Fibroblast of skin of abdomen (primary cell): ENCODE measurements around the gene C3orf52.

Experiments
- DNase-seq: peaks from one replicate; pipeline ENCODE4 v3.0.0-alpha.2; 2013

C3orf52 gene

GRCh38 chr3:112136959-112137693, 50.9 kb downstream of the C3orf52 start:
- peak; percentile 36 for DNase-seq

- no peak for DNase-seq
Observed at GRCh38 chr3:112137781-112138180, 51.6 kb downstream of the C3orf52 start.

- no peak for DNase-seq
Observed at GRCh38 chr3:112138219-112138969, 52.2 kb downstream of the C3orf52 start.

- no peak for DNase-seq
Observed at GRCh38 chr3:112140584-112140983, 54.4 kb downstream of the C3orf52 start.

- DNase-seq = no peak
Observed at GRCh38 chr3:112141293-112141692, 55.1 kb downstream of the C3orf52 start.

- no peak for DNase-seq
Observed at GRCh38 chr3:112143251-112143650, 57.1 kb downstream of the C3orf52 start.

GRCh38 chr3:112143689-112144088, 57.5 kb downstream of the C3orf52 start:
- no peak for DNase-seq

- no peak for DNase-seq
Observed at GRCh38 chr3:112149136-112149535, 62.9 kb downstream of the C3orf52 start.

- DNase-seq = no peak
Observed at GRCh38 chr3:112167758-112168157, 81.6 kb downstream of the C3orf52 start.
